ENCODE results near the gene OR51I2. TPM values are rescaled to one million over a fixed set of nuclear protein-coding genes. Genes with fewer than 3 reads are reported as not detected.

OR51I2 gene, protein sequence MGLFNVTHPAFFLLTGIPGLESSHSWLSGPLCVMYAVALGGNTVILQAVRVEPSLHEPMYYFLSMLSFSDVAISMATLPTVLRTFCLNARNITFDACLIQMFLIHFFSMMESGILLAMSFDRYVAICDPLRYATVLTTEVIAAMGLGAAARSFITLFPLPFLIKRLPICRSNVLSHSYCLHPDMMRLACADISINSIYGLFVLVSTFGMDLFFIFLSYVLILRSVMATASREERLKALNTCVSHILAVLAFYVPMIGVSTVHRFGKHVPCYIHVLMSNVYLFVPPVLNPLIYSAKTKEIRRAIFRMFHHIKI
- not detected in 2 replicates for total RNA-seq

DNA sequence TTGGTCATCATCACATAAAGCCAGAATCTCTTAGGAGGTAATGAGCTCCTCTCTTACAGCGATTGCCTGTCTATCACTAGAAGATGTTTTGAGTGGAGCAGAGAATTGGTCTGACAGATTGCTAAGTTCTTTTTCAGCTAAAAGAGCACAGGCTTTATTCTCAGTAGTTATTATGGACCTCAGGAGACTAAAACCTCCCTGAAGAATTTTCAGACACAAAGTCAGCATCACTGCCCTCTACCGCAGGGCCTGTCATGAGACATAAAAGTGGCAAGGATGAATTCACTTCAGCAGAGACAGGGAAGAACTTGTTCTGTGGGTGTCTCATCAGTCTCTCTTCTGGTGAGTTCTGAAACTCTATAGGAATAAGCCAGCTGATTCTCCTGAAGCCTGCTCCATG lies at the start of gene OR51I2:
Gene OR51I2 (plus strand): TSS at position 301 of the 400 bp plus-strand sequence. CDS start 4,166 bp downstream, outside the sequence.

DNA sequence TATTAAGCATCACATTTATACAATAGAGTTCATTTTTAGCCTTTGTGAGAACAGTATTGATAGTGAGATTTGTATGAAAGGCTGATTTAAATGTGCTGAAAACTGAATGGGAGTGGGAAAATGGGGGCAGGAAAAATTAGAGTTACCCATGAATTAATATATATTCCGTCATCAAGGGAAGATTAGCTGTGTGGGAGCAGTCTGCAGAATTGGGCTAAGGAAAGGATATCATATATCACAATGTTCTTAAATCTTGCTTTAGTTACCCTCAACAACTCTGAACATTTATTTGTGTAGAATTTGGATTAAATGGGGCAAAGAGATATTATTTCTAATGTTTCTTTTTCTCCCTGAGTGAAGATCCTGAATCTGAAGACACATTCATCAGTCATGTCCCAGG lies 27.3 kb upstream of the OR51I2 start, which contains the start of gene OR51Q1:
Gene OR51Q1 (plus strand): TSS at position 301 of the 400 bp plus-strand sequence. CDS start 90 bp downstream, at position 391.

DNA sequence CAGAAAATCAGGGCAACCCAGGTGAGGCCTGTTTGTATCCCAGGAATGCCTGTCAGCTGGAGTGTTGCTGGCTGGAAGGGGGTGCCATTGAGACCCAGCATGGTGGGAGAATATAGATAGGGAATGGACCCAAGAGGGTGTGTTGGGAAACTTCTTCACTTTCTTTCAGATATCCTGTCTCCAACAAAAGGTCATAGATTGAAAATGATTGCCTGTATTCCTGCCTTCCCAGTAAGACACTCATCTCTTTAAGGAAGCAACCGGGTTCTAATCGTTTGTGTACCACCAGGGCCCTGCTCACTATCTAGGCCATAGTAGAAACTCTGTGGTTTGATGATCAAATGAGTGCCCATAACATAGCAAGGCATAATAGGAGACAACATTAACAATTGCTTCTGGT lies 7.7 kb upstream of the OR51I2 start, which contains the start of gene OR51I1:
Gene OR51I1 (minus strand): TSS at position 101 of the 400 bp plus-strand sequence. CDS start 0 bp downstream, at position 101.

DNA sequence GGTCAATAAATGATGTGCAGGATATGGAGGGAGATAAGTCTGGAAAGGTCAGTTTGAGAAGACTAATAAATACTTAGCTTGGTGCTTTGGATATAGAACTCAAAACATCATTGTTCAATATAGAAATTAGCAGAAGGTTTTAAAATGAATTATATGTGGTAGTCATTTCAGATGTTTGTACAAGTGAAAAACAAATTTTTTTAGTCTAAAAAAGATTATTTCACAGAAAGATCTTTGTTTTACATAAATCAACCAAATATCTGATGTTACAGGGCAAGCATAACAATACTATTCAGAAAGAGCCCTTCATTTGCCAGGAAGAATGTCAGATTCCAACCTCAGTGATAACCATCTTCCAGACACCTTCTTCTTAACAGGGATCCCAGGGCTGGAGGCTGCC lies 39.3 kb downstream of the OR51I2 start, which contains the start of gene OR52D1:
Gene OR52D1 (plus strand): TSS at position 301 of the 400 bp plus-strand sequence. CDS start 22 bp downstream, at position 323.

Other genes with a start within 250 kb of the OR51I2 start
- not detected in 2 replicates for gene OR51V1, start 248.6 kb upstream of the OR51I2 start, total RNA-seq
- gene HBB, start 222.3 kb upstream of the OR51I2 start, total RNA-seq: not detected in 2 replicates
- 0.33 and 0.36 TPM in 2 replicates for gene HBD, start 214.8 kb upstream of the OR51I2 start, total RNA-seq
- gene HBG1, start 199.5 kb upstream of the OR51I2 start, total RNA-seq: not detected in 2 replicates
- not detected in 2 replicates for gene HBG2, start 194.5 kb upstream of the OR51I2 start, total RNA-seq
- gene HBE1, start 179.4 kb upstream of the OR51I2 start, total RNA-seq: not detected in 2 replicates
- gene OR51B4, start 147.4 kb upstream of the OR51I2 start, total RNA-seq: 0.20 TPM in 1 of 2 replicates, not detected in the other
- 0.13 TPM in 2 replicates for gene OR51B2, start 125.0 kb upstream of the OR51I2 start, total RNA-seq
- 0.13 and 0.17 TPM in 2 replicates for gene OR51B5, start 105.8 kb upstream of the OR51I2 start, total RNA-seq
- gene OR51B6, start 97.8 kb upstream of the OR51I2 start, total RNA-seq: not detected in 2 replicates
- gene OR51M1, start 65.5 kb upstream of the OR51I2 start, total RNA-seq: not detected in 2 replicates
- not detected in 2 replicates for gene OR51Q1, start 27.2 kb upstream of the OR51I2 start, total RNA-seq
- gene OR51I1, start 7.8 kb upstream of the OR51I2 start, total RNA-seq: not detected in 2 replicates
- gene OR52D1, start 39.4 kb downstream of the OR51I2 start, total RNA-seq: not detected in 2 replicates
- gene UBQLN3, start 60.6 kb downstream of the OR51I2 start, total RNA-seq: 0.10 and 0.26 TPM in 2 replicates
- 0.23 and 0.33 TPM in 2 replicates for gene UBQLNL, start 67.4 kb downstream of the OR51I2 start, total RNA-seq
- 0.91 and 0.99 TPM in 2 replicates for gene OR52H1, start 99.2 kb downstream of the OR51I2 start, total RNA-seq
- gene OR52B6, start 131.6 kb downstream of the OR51I2 start, total RNA-seq: not detected in 2 replicates
- gene TRIM6, start 147.3 kb downstream of the OR51I2 start, total RNA-seq: 3.0 and 5.1 TPM in 2 replicates
- gene TRIM34, start 175.7 kb downstream of the OR51I2 start, total RNA-seq: 7.8 and 14.9 TPM in 2 replicates
- gene TRIM5, start 235.8 kb downstream of the OR51I2 start, total RNA-seq: 28.7 and 41.6 TPM in 2 replicates
- gene TRIM22, start 240.5 kb downstream of the OR51I2 start, total RNA-seq: 111 and 122 TPM in 2 replicates

All from smooth muscle cell of the pulmonary artery (primary cell).